ENCODE measurements around the gene FMN2. TPM values are rescaled to one million over a fixed set of nuclear protein-coding genes. Genes with fewer than 3 reads are reported as not detected.

Gene FMN2
- total RNA-seq, 1 donor from 2014 or later: 4.3 TPM

- no peaks in the 10 kb centered on the region for H3K27me3 Mint-ChIP-seq
- no peak overlapping the region for H3K4me3 Mint-ChIP-seq
- no peak overlapping the region for H3K27ac Mint-ChIP-seq
- no peaks in the 10 kb centered on the region for H3K36me3 Mint-ChIP-seq
- H3K4me1 Mint-ChIP-seq (ENCODE audit: unreplicated experiment): no peaks in the 10 kb centered on the region
- DNase-seq (ENCODE audit: extremely low spot score, unreplicated experiment): no peak
- TF ChIP-seq, protein P1, sequence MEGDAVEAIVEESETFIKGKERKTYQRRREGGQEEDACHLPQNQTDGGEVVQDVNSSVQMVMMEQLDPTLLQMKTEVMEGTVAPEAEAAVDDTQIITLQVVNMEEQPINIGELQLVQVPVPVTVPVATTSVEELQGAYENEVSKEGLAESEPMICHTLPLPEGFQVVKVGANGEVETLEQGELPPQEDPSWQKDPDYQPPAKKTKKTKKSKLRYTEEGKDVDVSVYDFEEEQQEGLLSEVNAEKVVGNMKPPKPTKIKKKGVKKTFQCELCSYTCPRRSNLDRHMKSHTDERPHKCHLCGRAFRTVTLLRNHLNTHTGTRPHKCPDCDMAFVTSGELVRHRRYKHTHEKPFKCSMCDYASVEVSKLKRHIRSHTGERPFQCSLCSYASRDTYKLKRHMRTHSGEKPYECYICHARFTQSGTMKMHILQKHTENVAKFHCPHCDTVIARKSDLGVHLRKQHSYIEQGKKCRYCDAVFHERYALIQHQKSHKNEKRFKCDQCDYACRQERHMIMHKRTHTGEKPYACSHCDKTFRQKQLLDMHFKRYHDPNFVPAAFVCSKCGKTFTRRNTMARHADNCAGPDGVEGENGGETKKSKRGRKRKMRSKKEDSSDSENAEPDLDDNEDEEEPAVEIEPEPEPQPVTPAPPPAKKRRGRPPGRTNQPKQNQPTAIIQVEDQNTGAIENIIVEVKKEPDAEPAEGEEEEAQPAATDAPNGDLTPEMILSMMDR (conservative IDR thresholded peaks at IDR 0.05): no peak
- H3K9me3 Mint-ChIP-seq: no peaks in the 10 kb centered on the region
These were observed 204.1 kb downstream of the FMN2 start for GRCh38 chr1:240295811-240296210.

DNA sequence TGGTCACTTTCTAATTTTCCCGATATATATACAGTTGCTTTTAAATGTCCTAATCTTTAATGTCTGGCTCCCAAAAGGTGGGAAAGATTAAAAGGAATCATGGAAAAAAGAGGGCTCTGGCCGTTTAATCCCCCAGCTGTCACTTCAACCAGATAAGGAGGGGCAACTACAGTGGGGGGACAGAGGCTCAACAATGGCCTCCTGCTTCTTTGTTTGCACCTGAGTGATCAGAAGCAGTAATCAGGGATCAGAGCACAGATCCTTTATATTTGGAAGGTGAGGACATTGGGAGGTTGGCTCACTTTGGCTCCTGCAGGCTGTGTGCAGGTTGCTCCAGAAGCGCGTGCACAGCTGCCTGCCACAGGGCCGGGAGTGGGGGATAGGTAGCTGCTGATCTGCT lies 212.8 kb downstream of the FMN2 start:
- Mint-ChIP-seq H3K4me3 (no peak overlapping the region), H3K36me3 (no peaks in the 10 kb centered on the region), H3K27me3 (no peaks in the 10 kb centered on the region), H3K27ac (no peak overlapping the region), H3K4me1 (ENCODE audit: unreplicated experiment) (no peaks in the 10 kb centered on the region), H3K9me3 (no peaks in the 10 kb centered on the region)
- TF ChIP-seq, protein P1 (conservative IDR thresholded peaks at IDR 0.05): no peak
- no peak for DNase-seq (ENCODE audit: extremely low spot score, unreplicated experiment)

DNA sequence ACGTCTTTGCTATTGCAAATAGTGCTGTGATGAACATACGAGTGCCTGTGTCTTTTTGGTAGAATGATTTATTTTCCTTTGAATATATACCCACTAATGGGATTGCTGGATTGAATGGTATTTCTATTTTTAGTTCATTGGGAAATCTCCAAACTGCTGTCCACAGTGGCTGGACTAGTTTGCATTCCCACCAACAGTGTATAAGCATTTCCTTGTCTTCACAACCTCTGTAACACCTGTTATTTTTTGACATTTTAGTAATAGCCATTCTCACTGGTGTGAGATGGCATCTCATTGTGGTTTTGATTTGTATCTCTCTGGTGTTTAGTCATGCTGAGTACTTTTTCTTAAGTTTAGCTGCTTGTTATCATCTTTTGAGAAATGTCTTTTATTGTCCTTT lies 215.0 kb downstream of the FMN2 start:
- Mint-ChIP-seq H3K4me3 (no peak overlapping the region), H3K4me1 (ENCODE audit: unreplicated experiment) (no peaks in the 10 kb centered on the region), H3K9me3 (no peaks in the 10 kb centered on the region), H3K27ac (no peak overlapping the region), H3K27me3 (no peaks in the 10 kb centered on the region), H3K36me3 (no peaks in the 10 kb centered on the region)
- DNase-seq (ENCODE audit: extremely low spot score, unreplicated experiment): no peak
- TF ChIP-seq, protein P1 (conservative IDR thresholded peaks at IDR 0.05): no peak

GRCh38 chr1:240308096-240308495 lies 216.4 kb downstream of the FMN2 start:
- H3K36me3 Mint-ChIP-seq: no peaks in the 10 kb centered on the region
- TF ChIP-seq, protein P1 (conservative IDR thresholded peaks at IDR 0.05): no peak
- H3K27ac Mint-ChIP-seq: no peak overlapping the region

DNA sequence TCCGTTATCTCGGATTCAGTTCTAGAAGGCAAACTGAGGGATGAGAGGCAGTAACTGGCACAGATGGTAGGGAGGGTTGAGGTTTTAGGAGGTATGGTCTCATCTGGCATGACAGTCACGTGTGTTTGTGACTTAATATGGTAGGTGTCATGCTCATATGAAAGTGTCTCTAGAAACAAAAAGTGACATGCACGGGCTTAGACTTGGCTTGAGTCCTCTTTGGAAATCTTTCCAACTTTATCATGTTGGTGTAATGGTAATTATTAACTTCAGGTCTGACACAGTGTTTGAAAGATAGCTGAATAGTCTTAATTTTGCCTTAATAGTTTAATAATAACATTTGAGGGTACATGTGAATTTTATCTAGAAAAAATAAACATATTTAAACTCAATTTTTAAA lies 218.1 kb downstream of the FMN2 start:
- Mint-ChIP-seq H3K9me3 (no peaks in the 10 kb centered on the region), H3K27ac (no peak overlapping the region), H3K4me3 (no peak overlapping the region), H3K27me3 (no peaks in the 10 kb centered on the region), H3K36me3 (no peaks in the 10 kb centered on the region), H3K4me1 (ENCODE audit: unreplicated experiment) (peaks cover 7% of the 10 kb centered on the region)
- no peak for DNase-seq (ENCODE audit: extremely low spot score, unreplicated experiment)
- TF ChIP-seq, protein P1 (conservative IDR thresholded peaks at IDR 0.05): no peak

More at GRCh38 chr1:240308096-240308495, 216.4 kb downstream of the FMN2 start:
- Mint-ChIP-seq H3K9me3 (no peaks in the 10 kb centered on the region), H3K4me1 (ENCODE audit: unreplicated experiment) (peaks cover 3% of the 10 kb centered on the region), H3K27me3 (no peaks in the 10 kb centered on the region), H3K4me3 (no peak overlapping the region)
- DNase-seq (ENCODE audit: extremely low spot score, unreplicated experiment): no peak

All from type B pancreatic cell (in vitro differentiated cells).